ENCODE measurements around the gene DYNC1H1.
A peak's percentile ranks its signal among the peaks of the same experiment; 100 is the strongest.

Gene DYNC1H1

DNA sequence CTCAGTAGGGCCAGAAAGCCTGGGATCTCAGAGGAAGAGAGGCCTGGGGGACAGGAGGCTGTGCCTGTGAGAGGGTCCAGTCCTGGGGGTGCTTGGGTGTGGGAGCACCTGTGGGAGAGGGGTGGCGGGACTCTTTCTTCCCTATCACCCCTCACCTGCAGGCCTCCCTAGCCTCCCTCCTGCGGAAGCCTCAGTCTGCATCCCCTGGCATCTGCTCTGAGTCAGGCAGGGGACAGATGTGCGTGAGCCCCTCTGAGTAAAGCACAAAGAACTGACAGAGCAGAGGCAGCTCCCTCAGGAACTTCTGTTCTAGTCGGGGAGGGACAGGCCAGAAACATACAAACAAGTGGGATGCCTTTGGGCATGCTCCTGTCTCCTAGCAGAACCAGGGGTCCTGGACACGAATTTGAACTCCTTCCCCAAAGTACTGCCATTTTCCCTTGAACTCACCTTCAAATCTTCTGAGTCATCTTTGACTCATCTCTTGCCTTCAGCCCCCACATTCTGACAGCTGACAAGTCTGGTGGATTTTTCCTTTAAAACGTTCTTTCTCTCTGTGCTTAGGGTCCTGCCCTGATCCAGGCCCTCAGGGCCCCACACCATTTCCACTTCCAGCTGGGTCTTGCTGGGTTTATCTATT is 131.0 kb downstream of the DYNC1H1 start:
- DNase-seq = no peak

DNA sequence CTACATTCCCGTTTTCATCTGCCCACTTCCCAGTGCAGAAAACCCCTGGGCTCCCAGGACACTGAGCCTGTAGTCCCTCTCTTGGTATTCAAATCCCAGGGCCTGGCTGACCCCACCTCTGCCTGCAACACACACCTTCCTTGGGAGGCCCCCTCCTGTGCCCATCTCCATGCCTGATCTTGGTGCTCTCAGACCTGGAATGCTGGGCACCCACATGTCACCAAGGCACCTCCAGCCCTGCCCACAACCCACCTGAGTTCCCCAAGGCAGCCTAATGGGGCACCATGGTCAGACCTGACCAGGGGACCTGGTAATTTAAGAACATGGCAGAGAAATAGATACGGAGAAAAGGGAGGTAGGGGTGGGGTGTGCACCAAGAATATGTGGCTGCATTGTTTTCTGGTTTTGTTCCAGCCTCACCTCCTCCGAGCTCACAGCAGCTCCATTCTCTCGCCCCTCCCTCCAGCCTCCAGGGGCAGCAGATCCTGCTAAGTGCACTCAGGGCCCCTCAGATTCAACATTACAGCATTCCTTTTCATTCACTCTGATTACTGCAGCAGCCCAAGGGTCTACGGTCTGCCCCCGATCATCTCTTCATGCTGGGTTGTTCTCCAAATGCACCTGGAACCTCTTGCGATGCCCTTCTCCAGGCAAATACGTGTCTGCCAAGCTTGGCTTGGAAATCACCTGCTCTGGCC is 131.6 kb downstream of the DYNC1H1 start:
- no peak for DNase-seq

DNA sequence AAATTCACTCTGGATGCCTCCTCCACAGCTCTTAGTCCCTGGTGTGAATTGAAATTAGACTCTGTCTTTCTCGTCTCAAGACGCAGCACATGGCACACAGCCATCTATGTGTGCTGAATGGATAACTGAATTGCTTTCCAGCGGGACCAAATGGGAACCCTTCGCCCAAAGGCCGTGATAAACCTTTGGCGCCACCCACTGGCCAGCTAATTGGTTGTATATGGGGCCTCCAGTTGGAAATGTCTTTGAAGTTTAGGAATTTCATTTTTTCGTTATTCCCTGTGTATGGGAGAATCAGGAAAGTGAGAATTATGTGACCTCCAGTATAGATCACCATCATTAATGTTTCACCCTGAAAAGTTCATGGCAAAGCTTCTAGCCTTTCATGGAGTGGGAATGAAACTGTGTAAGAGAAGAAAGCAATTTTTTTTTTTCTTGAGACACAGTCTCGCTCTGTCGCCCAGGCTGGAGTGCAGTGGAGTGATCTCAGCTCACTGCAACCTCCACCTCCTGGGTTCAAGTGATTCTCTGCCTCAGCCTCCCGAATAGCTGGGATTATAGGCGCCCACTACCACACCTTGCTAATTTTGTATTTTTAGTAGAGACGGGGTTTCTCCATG is 132.3 kb downstream of the DYNC1H1 start:
- peak; percentile 85 for DNase-seq

DNA sequence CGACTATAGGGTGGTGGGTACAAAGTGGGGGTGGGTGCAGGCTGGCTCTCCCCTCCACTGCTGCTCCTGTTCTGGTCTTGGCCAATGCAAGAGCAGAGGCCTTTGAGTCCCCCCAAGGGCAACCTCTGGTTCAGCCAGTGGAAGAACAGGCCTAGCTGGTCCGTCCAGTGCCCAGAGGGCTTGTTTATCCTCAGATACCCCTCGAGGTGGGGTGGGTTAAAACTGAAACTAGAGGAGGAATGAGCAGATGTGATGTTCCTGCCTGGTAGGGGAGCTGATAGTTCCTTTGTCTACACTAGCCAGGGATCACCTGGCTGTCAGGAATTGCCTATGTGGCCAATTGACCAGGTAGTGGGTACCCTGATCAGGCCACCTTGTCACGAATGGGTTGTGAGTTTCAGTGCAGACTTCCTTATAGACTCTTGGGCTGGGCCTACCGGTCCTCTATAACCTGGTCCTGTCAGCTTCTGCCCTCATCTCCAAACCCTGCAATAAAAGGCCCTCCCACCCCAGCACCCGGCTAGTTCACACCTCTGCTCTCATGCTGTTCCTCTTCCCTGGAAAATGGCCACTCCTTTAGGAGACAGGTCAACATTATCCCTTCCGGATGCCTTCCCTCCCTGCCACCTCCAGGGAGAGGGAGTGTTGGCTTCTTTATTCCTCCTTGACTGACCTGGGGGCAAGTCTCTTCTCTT is 133.2 kb downstream of the DYNC1H1 start:
- no peak for DNase-seq

DNA sequence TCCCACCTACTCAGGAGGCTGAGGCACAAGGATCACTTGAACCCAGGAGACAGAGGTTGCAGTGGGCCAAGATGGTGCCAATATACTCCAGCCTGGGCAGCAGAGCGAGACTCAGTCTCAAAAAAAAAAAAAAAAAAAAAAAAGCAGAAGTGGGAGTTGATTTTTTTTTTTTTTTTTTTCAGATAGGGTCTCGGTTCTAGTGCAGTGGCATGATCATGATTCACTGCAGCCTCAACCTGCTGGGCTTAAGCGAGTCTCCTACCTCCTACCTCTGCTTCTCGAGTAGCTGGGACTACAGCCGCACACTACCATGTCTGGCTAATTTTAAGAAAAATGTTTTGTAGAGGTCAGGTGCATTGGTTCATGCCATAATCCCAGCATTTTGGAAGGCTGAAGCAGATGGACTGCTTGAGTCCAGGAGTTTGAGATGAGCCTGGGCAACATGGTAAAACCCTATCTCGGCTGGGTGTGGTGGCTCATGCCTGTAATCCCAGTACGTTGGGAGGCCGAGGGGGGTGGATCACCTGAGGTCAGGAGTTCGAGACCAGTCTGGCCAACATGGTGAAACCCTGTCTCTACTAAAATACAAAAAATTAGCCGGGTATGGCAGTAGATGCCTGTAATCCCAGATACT is 138.8 kb downstream of the DYNC1H1 start:
- DNase-seq = no peak

DNA sequence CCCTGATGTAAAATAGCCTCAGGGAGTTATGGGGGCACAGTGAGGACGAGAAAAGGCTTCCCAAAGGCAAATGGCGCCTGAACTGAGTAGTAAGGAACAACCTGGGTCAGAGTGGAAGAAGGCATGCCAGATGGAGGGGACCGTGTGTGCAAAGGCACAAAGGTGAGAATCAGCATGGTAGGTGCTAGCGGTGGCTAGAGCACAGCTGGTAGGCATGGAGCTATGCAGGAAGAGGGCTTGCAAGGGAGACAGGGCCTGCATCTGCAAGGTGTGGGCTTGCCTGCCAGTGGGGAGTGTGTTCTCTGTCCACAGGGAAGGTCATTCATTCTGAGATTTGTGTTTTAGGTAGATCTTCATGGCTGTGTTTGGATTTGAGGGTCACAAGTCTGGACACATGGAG is 141.0 kb downstream of the DYNC1H1 start:
- no peak for DNase-seq

All from CD4-positive, alpha-beta T cell treated with Interleukin-6 for 4 hours (primary cell).